MM.1S (cell line): ENCODE measurements around the gene GLS.

ENCODE experiments used
- EZH2phosphoT487 ChIP-seq: fragments of 300-600 bp; sonication (generic); IDR thresholded peaks from 2 replicates; pipeline ENCODE4 v1.6.1; 2018; ENCODE audit warnings: antibody characterized with exemption, low read length
- TF ChIP-seq, protein P1 (sequence below): fragments of 300-600 bp; sonication (generic); IDR thresholded peaks from 2 replicates; pipeline ENCODE4 v1.5.1; 2016; ENCODE audit warnings: antibody characterized with exemption, low read length, mixed read lengths

DNA sequence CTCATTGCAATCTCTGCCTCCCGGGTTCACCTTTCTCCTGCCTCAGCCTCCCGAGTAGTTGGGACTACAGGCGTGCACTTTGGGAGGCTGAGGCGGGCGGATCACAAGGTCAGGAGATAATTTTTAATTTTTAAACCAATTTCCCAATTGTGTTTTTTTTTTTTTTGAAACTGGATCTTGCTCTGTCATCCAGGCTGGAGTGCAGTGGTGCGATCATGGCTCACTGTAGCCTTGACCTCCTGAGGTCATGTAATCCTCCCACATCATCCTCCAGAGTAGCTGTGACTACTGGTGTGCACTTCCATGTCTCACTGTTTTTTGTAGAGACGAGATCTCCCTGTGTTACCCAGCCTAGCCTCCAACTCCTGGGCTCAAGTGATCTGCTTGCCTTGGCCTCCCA lies 49.3 kb downstream of the GLS start:
- TF ChIP-seq, protein P1, sequence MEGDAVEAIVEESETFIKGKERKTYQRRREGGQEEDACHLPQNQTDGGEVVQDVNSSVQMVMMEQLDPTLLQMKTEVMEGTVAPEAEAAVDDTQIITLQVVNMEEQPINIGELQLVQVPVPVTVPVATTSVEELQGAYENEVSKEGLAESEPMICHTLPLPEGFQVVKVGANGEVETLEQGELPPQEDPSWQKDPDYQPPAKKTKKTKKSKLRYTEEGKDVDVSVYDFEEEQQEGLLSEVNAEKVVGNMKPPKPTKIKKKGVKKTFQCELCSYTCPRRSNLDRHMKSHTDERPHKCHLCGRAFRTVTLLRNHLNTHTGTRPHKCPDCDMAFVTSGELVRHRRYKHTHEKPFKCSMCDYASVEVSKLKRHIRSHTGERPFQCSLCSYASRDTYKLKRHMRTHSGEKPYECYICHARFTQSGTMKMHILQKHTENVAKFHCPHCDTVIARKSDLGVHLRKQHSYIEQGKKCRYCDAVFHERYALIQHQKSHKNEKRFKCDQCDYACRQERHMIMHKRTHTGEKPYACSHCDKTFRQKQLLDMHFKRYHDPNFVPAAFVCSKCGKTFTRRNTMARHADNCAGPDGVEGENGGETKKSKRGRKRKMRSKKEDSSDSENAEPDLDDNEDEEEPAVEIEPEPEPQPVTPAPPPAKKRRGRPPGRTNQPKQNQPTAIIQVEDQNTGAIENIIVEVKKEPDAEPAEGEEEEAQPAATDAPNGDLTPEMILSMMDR, result no peak
- no peak for TF ChIP-seq EZH2phosphoT487
